Calu3 (cell line): ENCODE data around the gene DNAJC22. TPM values are rescaled to one million over a fixed set of nuclear protein-coding genes. Genes with fewer than 3 reads are reported as not detected.

Source experiments
- BruUV-seq: library from RNA; stranded (reverse); fragments of 400-500 nt; replicated peaks from 2 replicates; lab custom pipeline; 2021; lab: Mats Ljungman, UMichigan
- CTCF ChIA-PET: fragments of 300-600 bp; sonication (Branson Sonifier 250); formaldehyde crosslinking; loops from one replicate; lab custom pipeline; 2022; ENCODE audit warnings: antibody characterized with exemption; lab: Charles Lee
- DNase-seq: peaks from one replicate; pipeline ENCODE4 v3.0.0; 2022
- H3K27ac Mint-ChIP-seq: one replicate; pipeline ENCODE4 v1.8.0; 2022; ENCODE audit warnings: mixed read lengths; ENCODE audit not compliant: unreplicated experiment
- H3K27me3 Mint-ChIP-seq: one replicate; pipeline ENCODE4 v1.8.0; 2022; ENCODE audit warnings: mixed read lengths; ENCODE audit not compliant: unreplicated experiment
- H3K36me3 Mint-ChIP-seq: one replicate; pipeline ENCODE4 v1.8.0; 2022; ENCODE audit warnings: mild to moderate bottlenecking, moderate library complexity, mixed read lengths; ENCODE audit not compliant: insufficient read depth, unreplicated experiment
- H3K4me1 Mint-ChIP-seq: one replicate; pipeline ENCODE4 v1.8.0; 2022; ENCODE audit warnings: mild to moderate bottlenecking, low read depth, mixed read lengths; ENCODE audit not compliant: unreplicated experiment
- H3K4me3 Mint-ChIP-seq: one replicate; pipeline ENCODE4 v1.8.0; 2022; ENCODE audit warnings: mild to moderate bottlenecking, low read depth, moderate library complexity, mixed read lengths; ENCODE audit not compliant: unreplicated experiment
- H3K9me3 Mint-ChIP-seq: one replicate; pipeline ENCODE4 v1.8.0; 2022; ENCODE audit warnings: low read depth, mixed read lengths; ENCODE audit not compliant: unreplicated experiment
- intact Hi-C: fragments of 100-400 bp; cut with micrococcal nuclease; formaldehyde crosslinking; loops from one replicate; pipeline ENCODE4 v1.10.0; 2022; ENCODE audit not compliant: unreplicated experiment
- total RNA-seq: library from RNA; stranded (reverse); gene quantifications from 2 replicates; pipeline ENCODE4 v1.2.3, GENCODE V29; 2022
- TF ChIP-seq, protein P1 (sequence below): fragments of 200-600 bp; IDR thresholded peaks from one replicate; pipeline ENCODE4 v1.8.0; 2022; ENCODE audit warnings: antibody characterized with exemption; ENCODE audit not compliant: unreplicated experiment

Gene DNAJC22
- total RNA-seq, 1 experiment from 2014 or later: 9.6 TPM

DNA sequence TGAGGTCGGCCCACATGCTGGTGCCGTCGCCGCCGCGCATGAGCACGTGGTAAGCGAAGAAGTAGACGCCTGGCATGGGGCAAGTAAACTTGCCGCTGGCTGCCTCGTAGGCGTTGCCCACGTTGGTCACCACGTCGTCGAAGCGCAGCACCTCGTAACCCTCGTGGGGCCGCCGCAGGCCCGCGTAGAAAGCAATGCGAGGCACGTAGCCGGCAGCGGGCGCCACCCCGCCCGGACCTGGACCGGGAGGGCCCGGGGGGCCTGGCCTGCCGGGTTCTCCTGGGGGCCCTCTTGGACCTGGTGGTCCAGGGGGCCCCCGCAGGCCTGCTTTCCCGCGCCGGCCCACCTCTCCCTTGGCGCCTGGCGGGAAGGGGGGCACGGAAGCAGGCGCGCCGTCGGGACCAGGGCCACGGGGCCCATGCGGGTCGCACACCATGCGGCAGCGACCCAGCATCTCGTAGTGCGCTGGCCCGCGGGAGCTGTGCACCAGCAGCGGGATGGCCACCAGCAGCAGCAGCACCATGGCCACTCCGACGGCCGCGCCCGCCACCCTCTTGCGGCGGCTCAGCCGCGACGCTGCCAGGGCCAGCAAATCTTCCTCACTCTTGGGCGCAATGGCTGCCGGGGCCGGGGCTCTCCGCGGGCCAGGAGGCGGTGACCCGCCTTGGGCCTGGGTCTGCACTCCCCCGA is 10.6 kb upstream of the DNAJC22 start:
- TF ChIP-seq, protein P1, sequence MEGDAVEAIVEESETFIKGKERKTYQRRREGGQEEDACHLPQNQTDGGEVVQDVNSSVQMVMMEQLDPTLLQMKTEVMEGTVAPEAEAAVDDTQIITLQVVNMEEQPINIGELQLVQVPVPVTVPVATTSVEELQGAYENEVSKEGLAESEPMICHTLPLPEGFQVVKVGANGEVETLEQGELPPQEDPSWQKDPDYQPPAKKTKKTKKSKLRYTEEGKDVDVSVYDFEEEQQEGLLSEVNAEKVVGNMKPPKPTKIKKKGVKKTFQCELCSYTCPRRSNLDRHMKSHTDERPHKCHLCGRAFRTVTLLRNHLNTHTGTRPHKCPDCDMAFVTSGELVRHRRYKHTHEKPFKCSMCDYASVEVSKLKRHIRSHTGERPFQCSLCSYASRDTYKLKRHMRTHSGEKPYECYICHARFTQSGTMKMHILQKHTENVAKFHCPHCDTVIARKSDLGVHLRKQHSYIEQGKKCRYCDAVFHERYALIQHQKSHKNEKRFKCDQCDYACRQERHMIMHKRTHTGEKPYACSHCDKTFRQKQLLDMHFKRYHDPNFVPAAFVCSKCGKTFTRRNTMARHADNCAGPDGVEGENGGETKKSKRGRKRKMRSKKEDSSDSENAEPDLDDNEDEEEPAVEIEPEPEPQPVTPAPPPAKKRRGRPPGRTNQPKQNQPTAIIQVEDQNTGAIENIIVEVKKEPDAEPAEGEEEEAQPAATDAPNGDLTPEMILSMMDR: no peak
- H3K27me3 Mint-ChIP-seq: peaks cover 38% of the 10 kb centered on the region
- intact Hi-C loops: no loop called here
- CTCF ChIA-PET: interaction anchor here (2.3 kb wide), 1 partner anchor 11 kb away, joined by 7 read pairs; the partner anchor contains the start of gene DNAJC22
- H3K9me3 Mint-ChIP-seq: no peaks in the 10 kb centered on the region
- peaks cover 29% of the 10 kb centered on the region for H3K4me1 Mint-ChIP-seq
- H3K27ac Mint-ChIP-seq: no peak overlapping the region
- peaks cover 18% of the 10 kb centered on the region for H3K36me3 Mint-ChIP-seq
- BruUV-seq: no TSS peak
- peak overlapping the region; percentile 69 for H3K4me3 Mint-ChIP-seq
- DNase-seq: no peak

DNA sequence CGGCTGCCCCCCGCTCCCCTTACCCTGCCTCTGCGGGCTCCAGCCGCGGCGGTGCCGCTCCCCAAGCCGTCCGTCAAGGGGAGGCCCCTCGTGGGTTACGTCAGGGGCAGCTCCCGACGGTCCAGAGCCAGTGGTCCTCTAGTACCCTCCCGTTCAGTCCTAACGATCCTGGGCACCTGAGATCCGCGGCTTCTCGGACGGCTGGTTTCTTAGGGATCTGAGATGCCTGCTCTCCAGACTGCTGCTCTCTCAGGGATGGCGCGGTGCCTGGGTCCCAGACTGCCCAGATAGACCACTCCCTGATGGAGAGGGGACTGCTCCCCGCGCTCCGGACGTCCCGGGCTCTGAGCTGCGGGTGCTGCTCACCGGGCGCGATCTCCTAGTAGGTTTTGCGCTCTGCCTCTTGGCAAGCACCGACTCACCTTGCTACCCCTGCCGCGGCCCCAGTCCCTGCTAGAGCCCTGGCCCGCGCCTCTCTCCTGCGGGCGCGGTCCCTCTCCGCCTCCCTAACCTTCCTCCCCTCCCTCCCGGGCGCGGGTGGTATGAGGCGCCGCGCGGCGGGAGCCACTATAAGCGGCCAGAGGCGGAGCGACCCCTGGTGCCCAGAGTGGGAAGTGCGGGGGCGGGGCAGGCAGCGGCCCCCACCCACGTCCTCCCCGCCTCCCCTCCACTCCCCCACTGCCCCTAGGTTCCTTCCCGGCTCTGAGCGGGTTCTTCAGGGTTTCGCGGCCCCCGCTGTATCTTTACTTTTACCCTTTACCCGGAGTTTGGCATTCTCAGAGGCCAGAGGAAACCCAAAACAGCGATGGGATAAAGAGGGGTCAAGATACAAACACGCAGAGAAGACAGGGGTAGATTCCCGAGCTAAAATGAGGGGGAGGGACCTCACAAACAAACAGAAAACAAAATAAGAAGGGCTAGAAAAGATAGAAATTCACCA is 9.8 kb upstream of the DNAJC22 start, which contains the start of gene C1QL4:
Gene C1QL4, minus strand, starts transcription at position 544 of the 940 bp plus-strand sequence. CDS start 711 bp downstream, outside the sequence.
- H3K27ac Mint-ChIP-seq: no peak within 1 kb of the TSS
- peaks cover 40% of the 10 kb centered on the region for H3K27me3 Mint-ChIP-seq
- CTCF ChIA-PET: interaction anchor here (1.1 to 2.3 kb wide), 2 partner anchors 10 to 39 kb away, joined by 3 to 7 read pairs; partner anchors contain the start of gene DNAJC22
- BruUV-seq: no TSS peak
- H3K9me3 Mint-ChIP-seq: no peaks in the 10 kb centered on the region
- peak; percentile 89 for DNase-seq
- H3K36me3 Mint-ChIP-seq: peaks cover 13% of the 10 kb centered on the region
- intact Hi-C loops: no loop called here
- peak within 1 kb of the TSS; percentile 69 for H3K4me3 Mint-ChIP-seq
- TF ChIP-seq, protein P1: peak; percentile 90
- H3K4me1 Mint-ChIP-seq: peaks cover 29% of the 10 kb centered on the region

DNA sequence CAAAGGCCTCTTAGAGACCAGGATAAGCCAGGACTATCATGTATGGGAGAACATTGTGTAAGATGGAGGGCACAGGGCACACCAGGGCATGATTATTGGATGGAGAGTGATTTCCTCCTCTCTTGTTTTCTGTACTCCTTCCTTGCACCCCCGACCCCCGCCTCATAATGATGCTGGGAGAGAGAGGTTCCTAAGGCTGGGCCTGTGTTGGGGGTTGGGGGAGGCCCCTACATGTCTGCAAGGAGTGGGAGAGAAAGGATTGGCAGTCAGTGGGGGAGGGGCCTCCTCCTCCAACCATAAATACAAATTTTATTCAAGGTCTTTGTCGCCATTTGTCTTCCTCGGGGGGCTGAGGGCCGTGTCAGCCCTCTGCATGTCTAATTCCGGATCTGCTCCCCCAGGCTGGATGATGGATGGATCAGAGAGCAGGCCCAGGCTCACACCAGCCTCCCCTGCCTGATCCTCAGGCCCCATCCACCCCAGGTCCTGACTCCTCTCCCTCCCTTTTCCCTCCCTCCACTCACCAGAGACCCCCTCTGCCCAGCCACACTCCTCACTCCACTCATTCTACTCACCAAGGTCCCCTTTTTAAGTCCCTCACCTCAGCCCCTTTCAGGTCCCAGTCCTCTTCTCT is 7.7 kb upstream of the DNAJC22 start:
- intact Hi-C loops: no loop called here
- DNase-seq: no peak
- Mint-ChIP-seq H3K4me3 (no peak overlapping the region), H3K27ac (no peak overlapping the region), H3K4me1 (peaks cover 37% of the 10 kb centered on the region), H3K36me3 (no peaks in the 10 kb centered on the region), H3K27me3 (peaks cover 55% of the 10 kb centered on the region), H3K9me3 (no peaks in the 10 kb centered on the region)
- CTCF ChIA-PET: interaction anchor here (0.6 kb wide), 1 partner anchor 14 kb away, joined by 4 read pairs; no protein-coding TSS in a partner anchor
- no TSS peak for BruUV-seq
- TF ChIP-seq, protein P1: no peak

DNA sequence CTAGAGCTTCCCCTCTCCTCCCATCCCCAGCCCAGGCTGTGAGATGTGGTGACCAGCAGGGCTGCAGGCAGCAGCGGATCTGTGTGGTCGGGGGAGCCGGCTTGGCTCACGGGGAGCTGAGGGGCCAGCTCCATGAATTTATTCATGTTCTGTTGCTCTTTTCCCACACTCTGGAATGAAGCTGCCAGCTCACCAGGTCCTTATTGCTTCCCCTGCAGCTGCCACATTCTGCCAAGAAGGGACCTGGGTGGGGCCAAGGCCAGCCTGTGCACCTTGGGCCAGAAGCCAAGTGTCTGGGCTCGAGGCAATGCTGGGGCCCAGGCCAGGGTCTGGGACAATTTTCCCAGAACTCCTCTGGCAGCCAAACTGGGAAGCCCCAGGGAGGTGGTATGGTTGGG is 7.2 kb upstream of the DNAJC22 start:
- Mint-ChIP-seq H3K27ac (no peak overlapping the region), H3K27me3 (peaks cover 60% of the 10 kb centered on the region), H3K36me3 (no peaks in the 10 kb centered on the region), H3K9me3 (no peaks in the 10 kb centered on the region), H3K4me3 (no peak overlapping the region), H3K4me1 (peaks cover 37% of the 10 kb centered on the region)
- CTCF ChIA-PET: interaction anchor here (0.6 kb wide), 1 partner anchor 15 kb away, joined by 4 read pairs; no protein-coding TSS in a partner anchor
- intact Hi-C loops: no loop called here
- BruUV-seq: no TSS peak
- TF ChIP-seq, protein P1: no peak
- DNase-seq: peak; percentile 21
